H9 (cell line): Measurements from ENCODE around the gene PSMB7. TPM values are rescaled to one million over a fixed set of nuclear protein-coding genes. Genes with fewer than 3 reads are reported as not detected.

ENCODE experiments used
- DNase-seq: peaks from one replicate; pipeline ENCODE4 v3.0.0-alpha.2; 2017
- H2AFZ ChIP-seq: one replicate; pipeline ENCODE4 v1.6.1; 2013; ENCODE audit warnings: mild to moderate bottlenecking, low read length, control low read depth, moderate library complexity
- H2AK5ac ChIP-seq: 2 replicates; pipeline ENCODE4 v1.6.1; 2013; ENCODE audit warnings: low read length, control low read depth, mixed read lengths; ENCODE audit not compliant: insufficient read length
- H2BK120ac ChIP-seq: one replicate; pipeline ENCODE4 v1.6.1; 2013; ENCODE audit warnings: low read depth, mild to moderate bottlenecking, low read length, control low read depth, inconsistent platforms; ENCODE audit not compliant: poor library complexity, severe bottlenecking
- H2BK12ac ChIP-seq: 2 replicates; pipeline ENCODE4 v1.6.1; 2013; ENCODE audit warnings: low read length, control low read depth, mixed read lengths, low read depth; ENCODE audit not compliant: insufficient read length
- H2BK15ac ChIP-seq: 2 replicates; pipeline ENCODE4 v1.6.1; 2013; ENCODE audit warnings: low read depth, low read length, control low read depth
- H2BK20ac ChIP-seq: one replicate; pipeline ENCODE4 v1.6.1; 2013; ENCODE audit warnings: low read depth, mild to moderate bottlenecking, low read length, control low read depth, inconsistent platforms; ENCODE audit not compliant: poor library complexity, severe bottlenecking
- H2BK5ac ChIP-seq: 2 replicates; pipeline ENCODE4 v1.6.1; 2013; ENCODE audit warnings: low read length, control low read depth, mixed read lengths; ENCODE audit not compliant: insufficient read length
- H3K14ac ChIP-seq: 2 replicates; pipeline ENCODE4 v1.6.1; 2013; ENCODE audit warnings: low read length, control low read depth; ENCODE audit not compliant: insufficient read depth
- H3K18ac ChIP-seq: 2 replicates; pipeline ENCODE4 v1.6.1; 2013; ENCODE audit warnings: low read depth, mild to moderate bottlenecking, mixed read lengths, low read length, control low read depth; ENCODE audit not compliant: insufficient read length
- H3K23ac ChIP-seq: 2 replicates; pipeline ENCODE4 v1.6.1; 2013; ENCODE audit warnings: low read length, control low read depth, mixed read lengths, low read depth; ENCODE audit not compliant: insufficient read length
- H3K23me2 ChIP-seq: 2 replicates; pipeline ENCODE4 v1.6.1; 2013; ENCODE audit warnings: low read depth, mild to moderate bottlenecking, mixed read lengths, low read length, control low read depth; ENCODE audit not compliant: insufficient read length, poor library complexity, severe bottlenecking
- H3K27ac ChIP-seq: 2 replicates; pipeline ENCODE4 v1.5.1; 2013; ENCODE audit warnings: low read length, control low read depth, mixed read lengths, low read depth; ENCODE audit not compliant: insufficient read length
- H3K27me3 ChIP-seq: 2 replicates; pipeline ENCODE4 v1.6.1; 2013; ENCODE audit warnings: low read length, control low read depth, inconsistent platforms; ENCODE audit not compliant: insufficient read depth
- H3K4ac ChIP-seq: 2 replicates; pipeline ENCODE4 v1.6.1; 2013; ENCODE audit warnings: low read depth, mild to moderate bottlenecking, control low read depth, inconsistent platforms, low read length, moderate library complexity
- H3K4me1 ChIP-seq: 2 replicates; pipeline ENCODE4 v1.6.1; 2013; ENCODE audit warnings: low read length, control low read depth, inconsistent platforms; ENCODE audit not compliant: insufficient read depth
- H3K4me2 ChIP-seq: 2 replicates; pipeline ENCODE4 v1.6.1; 2013; ENCODE audit warnings: low read length, control low read depth, mixed read lengths; ENCODE audit not compliant: insufficient read length, insufficient read depth
- H3K56ac ChIP-seq: 2 replicates; pipeline ENCODE4 v1.6.1; 2013; ENCODE audit warnings: low read depth, mild to moderate bottlenecking, mixed read lengths, low read length, control low read depth; ENCODE audit not compliant: insufficient read length
- H3K79me1 ChIP-seq: 2 replicates; pipeline ENCODE4 v1.6.1; 2013; ENCODE audit warnings: low read depth, mild to moderate bottlenecking, moderate library complexity, low read length, control low read depth, inconsistent platforms; ENCODE audit not compliant: insufficient read depth, poor library complexity, severe bottlenecking
- H3K79me2 ChIP-seq: 2 replicates; pipeline ENCODE4 v1.6.1; 2013; ENCODE audit warnings: low read length, control low read depth, inconsistent platforms; ENCODE audit not compliant: insufficient read depth
- H3K9ac ChIP-seq: 2 replicates; pipeline ENCODE4 v1.6.1; 2013; ENCODE audit warnings: low read length, control low read depth, mixed read lengths; ENCODE audit not compliant: insufficient read length; ENCODE audit errors: extremely low read depth
- H3K9me3 ChIP-seq: one replicate; pipeline ENCODE4 v1.6.1; 2013; ENCODE audit warnings: low read depth, low read length, inconsistent platforms; ENCODE audit not compliant: control insufficient read depth
- H3T11ph ChIP-seq: one replicate; pipeline ENCODE4 v1.6.1; 2013; ENCODE audit warnings: mild to moderate bottlenecking, low read length, control low read depth, inconsistent platforms
- H4K20me1 ChIP-seq: one replicate; pipeline ENCODE4 v1.6.1; 2013; ENCODE audit not compliant: control insufficient read depth, insufficient read length, insufficient read depth
- H4K5ac ChIP-seq: 2 replicates; pipeline ENCODE4 v1.6.1; 2013; ENCODE audit warnings: low read depth, mild to moderate bottlenecking, mixed read lengths, low read length, control low read depth; ENCODE audit not compliant: insufficient read length
- H4K8ac ChIP-seq: replicated peaks from 2 replicates; pipeline ENCODE4 v1.6.1; 2013; ENCODE audit warnings: low read length, control low read depth, mixed read lengths, low read depth; ENCODE audit not compliant: insufficient read length
- H4K91ac ChIP-seq: 2 replicates; pipeline ENCODE4 v1.6.1; 2013; ENCODE audit warnings: low read depth, mild to moderate bottlenecking, moderate library complexity, mixed read lengths, low read length, control low read depth; ENCODE audit not compliant: insufficient read length
- H3K27ac Mint-ChIP-seq, 3 experiments: 2 replicates in 2 of 3; 3 replicates in 1 of 3; pipeline ENCODE4 v1.8.0; 2020 to 2021; ENCODE audit warnings: mixed read lengths in 3 of 3, mild to moderate bottlenecking in 1 of 3, moderate library complexity in 1 of 3
- H3K27me3 Mint-ChIP-seq: 2 replicates; pipeline ENCODE4 v1.8.0; 2021; ENCODE audit warnings: low read depth, mild to moderate bottlenecking, moderate library complexity, mixed read lengths
- H3K36me3 Mint-ChIP-seq, 3 experiments: 2 replicates in 2 of 3; 3 replicates in 1 of 3; pipeline ENCODE4 v1.8.0; 2020 to 2021; ENCODE audit warnings: low read depth in 3 of 3, mixed read lengths in 3 of 3; ENCODE audit not compliant: insufficient read depth in 1 of 3
- H3K4me1 Mint-ChIP-seq, 2 experiments: 2 replicates each; pipeline ENCODE4 v1.8.0; 2020; ENCODE audit warnings: mixed read lengths in 2 of 2
- H3K4me3 Mint-ChIP-seq, 2 experiments: 2 replicates in 1 of 2; 3 replicates in 1 of 2; pipeline ENCODE4 v1.8.0; 2020 to 2021; ENCODE audit warnings: mild to moderate bottlenecking in 2 of 2, mixed read lengths in 2 of 2, moderate library complexity in 1 of 2
- H3K9me3 Mint-ChIP-seq, 2 experiments: 2 replicates in 1 of 2; 3 replicates in 1 of 2; pipeline ENCODE4 v1.8.0; 2020; ENCODE audit warnings: mild to moderate bottlenecking in 2 of 2, mixed read lengths in 2 of 2, moderate library complexity in 1 of 2
- WGBS: extraction: QIAGEN DNeasy Blood & Tissue Kit; methylation state at CpG from one replicate; pipeline ENCODE4 v1.1.7; 2013; ENCODE audit warnings: missing lambda C conversion rate, low lambda C conversion rate, mixed read lengths; ENCODE audit not compliant: insufficient read length; ENCODE audit errors: extremely low coverage; 5-methylcytosine and 5-hydroxymethylcytosine counted together
- total RNA-seq: library from RNA; stranded (reverse); gene quantifications from 2 replicates; pipeline ENCODE4 v1.2.1, GENCODE V29; 2021
- TF ChIP-seq, protein P1 (sequence below): fragments of 200-600 bp; sonication (generic); conservative IDR thresholded peaks from 3 replicates; pipeline ENCODE4 v1.8.0; 2021; ENCODE audit warnings: antibody characterized with exemption, mild to moderate bottlenecking

PSMB7 gene
- total RNA-seq, 1 experiment from 2014 or later, result 209 TPM

DNA sequence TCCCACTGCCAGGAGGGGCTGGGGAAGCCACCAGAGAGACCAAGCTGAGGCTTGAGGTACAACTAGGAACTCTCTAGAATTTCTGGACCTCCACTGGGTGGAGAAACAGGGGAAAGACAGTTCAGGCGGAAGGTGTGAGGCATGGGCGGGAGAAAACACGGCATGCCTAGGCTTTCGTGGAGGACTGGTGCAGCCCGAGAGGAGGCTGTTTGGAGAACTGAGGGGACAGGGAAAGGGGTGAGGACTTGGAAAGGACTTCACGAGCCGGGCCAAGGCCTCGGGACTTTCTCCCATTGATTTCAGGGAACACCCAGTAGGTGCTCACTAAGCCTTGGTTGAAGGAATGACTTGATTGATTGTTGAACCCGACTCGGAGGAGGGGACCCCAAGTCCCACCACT is 25.5 kb upstream of the PSMB7 start:
- Histone ChIP-seq H3K23ac (no peak overlapping the region), H3K9me3 (no peaks in the 10 kb centered on the region), H4K20me1 (no peaks in the 10 kb centered on the region), H3K23me2 (no peaks in the 10 kb centered on the region), H3K18ac (no peak overlapping the region), H3K56ac (no peak overlapping the region), H2BK15ac (no peak overlapping the region), H2BK120ac (no peak overlapping the region), H3K4me1 (no peaks in the 10 kb centered on the region), H4K8ac (no peak overlapping the region), H4K91ac (no peak overlapping the region), H3K14ac (no peak overlapping the region), H3T11ph (no peak overlapping the region), H3K79me2 (no peaks in the 10 kb centered on the region), H2AFZ (no peak overlapping the region), H2AK5ac (no peak overlapping the region), H2BK5ac (no peak overlapping the region), H3K79me1 (no peaks in the 10 kb centered on the region), H2BK20ac (no peak overlapping the region), H3K4ac (no peak overlapping the region), H3K9ac (no peak overlapping the region), H3K27ac (no peak overlapping the region), H2BK12ac (no peak overlapping the region), H3K27me3 (no peaks in the 10 kb centered on the region), H3K4me2 (no peak overlapping the region), H4K5ac (no peak overlapping the region)
- no peak overlapping the region for H3K4me3 Mint-ChIP-seq
- no peak for DNase-seq
- TF ChIP-seq, protein P1, sequence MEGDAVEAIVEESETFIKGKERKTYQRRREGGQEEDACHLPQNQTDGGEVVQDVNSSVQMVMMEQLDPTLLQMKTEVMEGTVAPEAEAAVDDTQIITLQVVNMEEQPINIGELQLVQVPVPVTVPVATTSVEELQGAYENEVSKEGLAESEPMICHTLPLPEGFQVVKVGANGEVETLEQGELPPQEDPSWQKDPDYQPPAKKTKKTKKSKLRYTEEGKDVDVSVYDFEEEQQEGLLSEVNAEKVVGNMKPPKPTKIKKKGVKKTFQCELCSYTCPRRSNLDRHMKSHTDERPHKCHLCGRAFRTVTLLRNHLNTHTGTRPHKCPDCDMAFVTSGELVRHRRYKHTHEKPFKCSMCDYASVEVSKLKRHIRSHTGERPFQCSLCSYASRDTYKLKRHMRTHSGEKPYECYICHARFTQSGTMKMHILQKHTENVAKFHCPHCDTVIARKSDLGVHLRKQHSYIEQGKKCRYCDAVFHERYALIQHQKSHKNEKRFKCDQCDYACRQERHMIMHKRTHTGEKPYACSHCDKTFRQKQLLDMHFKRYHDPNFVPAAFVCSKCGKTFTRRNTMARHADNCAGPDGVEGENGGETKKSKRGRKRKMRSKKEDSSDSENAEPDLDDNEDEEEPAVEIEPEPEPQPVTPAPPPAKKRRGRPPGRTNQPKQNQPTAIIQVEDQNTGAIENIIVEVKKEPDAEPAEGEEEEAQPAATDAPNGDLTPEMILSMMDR, result no peak
- WGBS, result no CpG with 5 or more reads among the region's 10 CpGs
- H3K4me1 Mint-ChIP-seq, result no peaks in the 10 kb centered on the region
- peaks cover 0 to 2% of the 10 kb centered on the region in 2 experiments; a peak in 2 of 5 replicates for H3K9me3 Mint-ChIP-seq
- no peak overlapping the region for H3K27ac Mint-ChIP-seq
- peaks cover 29% of the 10 kb centered on the region for H3K27me3 Mint-ChIP-seq
- H3K36me3 Mint-ChIP-seq, result no peaks in the 10 kb centered on the region
